Neuron (in vitro differentiated cells): ENCODE measurements around the gene IQSEC1.

Experiments
- H2AFZ ChIP-seq: one replicate; pipeline ENCODE4 v1.6.1; 2013; ENCODE audit warnings: low read depth, mild to moderate bottlenecking, inconsistent platforms, low read length, moderate library complexity
- H3K27me3 ChIP-seq: one replicate; pipeline ENCODE4 v1.6.1; 2013; ENCODE audit warnings: low read length; ENCODE audit not compliant: insufficient read depth
- H3K36me3 ChIP-seq: one replicate; pipeline ENCODE4 v1.6.1; 2013; ENCODE audit warnings: low read length; ENCODE audit not compliant: insufficient read depth
- H3K4me1 ChIP-seq: one replicate; pipeline ENCODE4 v1.6.1; 2013; ENCODE audit warnings: low read length; ENCODE audit not compliant: insufficient read depth
- H3K4me3 ChIP-seq: 2 replicates; pipeline ENCODE4 v1.5.1; 2013; ENCODE audit warnings: mild to moderate bottlenecking, low read length, moderate library complexity
- H3K9me3 ChIP-seq: one replicate; pipeline ENCODE4 v1.6.1; 2013; ENCODE audit warnings: low read length

IQSEC1 gene

DNA sequence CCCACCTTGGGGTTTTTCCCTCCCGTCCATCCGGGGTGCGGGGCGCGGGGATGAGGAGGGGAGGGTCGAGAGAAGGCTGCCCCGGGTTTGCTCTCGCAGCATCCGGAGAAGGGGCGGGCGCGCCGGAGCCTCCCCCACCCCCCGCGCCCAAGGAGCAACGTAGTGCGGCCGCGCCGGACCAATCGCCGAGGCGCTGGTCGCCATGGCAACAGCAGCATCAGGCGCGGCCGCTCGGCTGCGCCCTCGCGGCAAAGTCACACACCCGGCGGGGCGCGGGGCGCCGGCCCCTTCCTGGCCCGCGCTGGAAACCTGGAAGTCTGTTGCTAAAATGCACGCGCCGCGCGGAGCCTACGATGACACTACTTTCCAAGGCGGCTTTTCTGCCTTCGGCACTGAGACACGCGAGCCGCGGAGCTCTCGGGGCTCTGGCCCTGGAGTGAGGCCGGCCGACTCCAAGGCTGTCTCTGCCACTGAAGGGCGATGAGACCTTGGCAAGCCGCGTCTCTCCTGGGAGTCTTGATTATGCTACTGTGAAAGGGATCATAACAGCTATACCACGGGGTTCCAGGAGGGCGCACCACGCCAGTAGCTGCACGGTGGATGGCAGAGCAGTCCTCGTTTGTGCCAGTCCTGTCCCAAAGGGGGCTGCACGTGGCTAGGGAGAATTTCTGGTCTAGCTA is at the start of gene IQSEC1:
IQSEC1 (minus strand) TSS at position 104 of the 680 bp plus-strand sequence. CDS start 415 bp downstream, outside the sequence.
- peaks cover 34% of the 10 kb centered on the region for H3K4me1 ChIP-seq
- H2AFZ ChIP-seq, result peak within 1 kb of the TSS; percentile 62
- peak within 1 kb of the TSS; percentile 46 for H3K4me3 ChIP-seq
- H3K36me3 ChIP-seq, result no peaks in the 10 kb centered on the region
- H3K9me3 ChIP-seq, result no peaks in the 10 kb centered on the region
- peaks cover 7% of the 10 kb centered on the region for H3K27me3 ChIP-seq

DNA sequence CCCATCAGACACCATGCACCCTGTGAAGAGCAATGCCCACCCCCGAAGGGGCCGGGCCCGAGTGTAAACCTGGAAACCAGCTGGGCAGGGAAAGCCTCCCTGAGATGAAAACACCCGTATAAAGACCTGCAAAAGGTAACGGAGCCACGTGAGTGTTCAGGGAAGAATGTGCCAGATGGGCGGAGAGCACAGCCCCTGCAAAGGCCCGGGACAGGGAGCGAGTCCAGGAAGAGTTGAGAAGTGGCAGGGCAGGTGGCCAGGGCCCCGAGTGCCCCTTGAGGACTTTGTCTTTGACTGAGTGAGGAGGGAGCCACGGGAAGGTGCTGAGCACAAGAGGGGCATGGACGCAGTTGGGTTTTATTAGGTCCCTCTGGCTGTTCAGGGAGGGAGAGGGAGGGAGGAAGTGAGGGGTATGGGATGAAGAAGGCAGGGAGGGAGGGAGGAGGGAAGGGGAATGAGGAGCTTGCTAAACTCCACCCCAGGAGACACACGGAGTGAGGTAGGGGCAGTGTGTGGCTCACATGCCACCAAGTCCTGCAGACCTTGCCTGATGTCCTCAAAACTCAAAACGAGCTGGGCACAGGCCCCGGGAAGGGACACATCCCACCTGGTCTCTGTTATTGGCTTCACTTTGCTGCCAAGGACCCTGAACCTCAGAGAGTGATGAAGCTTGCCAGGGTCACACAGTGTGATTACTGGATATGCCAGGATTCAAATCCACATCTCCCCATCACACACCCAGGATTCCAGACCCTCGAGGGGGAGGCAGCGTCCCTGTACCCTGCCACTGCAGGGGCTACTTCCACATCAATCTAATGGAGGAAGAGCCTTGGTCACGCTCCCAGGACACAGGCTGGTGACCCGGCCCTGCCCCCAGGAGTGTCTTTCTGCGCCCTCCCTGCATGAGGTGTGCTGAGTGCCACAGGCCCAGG is 49.1 kb upstream of the IQSEC1 start:
- Histone ChIP-seq H3K4me1 (no peaks in the 10 kb centered on the region), H2AFZ (no peak overlapping the region), H3K4me3 (no peak overlapping the region), H3K36me3 (no peaks in the 10 kb centered on the region), H3K27me3 (no peaks in the 10 kb centered on the region), H3K9me3 (no peaks in the 10 kb centered on the region)

- Histone ChIP-seq H2AFZ (no peak overlapping the region), H3K4me1 (no peaks in the 10 kb centered on the region), H3K36me3 (no peaks in the 10 kb centered on the region), H3K27me3 (no peaks in the 10 kb centered on the region), H3K9me3 (no peaks in the 10 kb centered on the region), H3K4me3 (no peak overlapping the region)
Measured at GRCh38 chr3:13121553-13122001, 48.3 kb upstream of the IQSEC1 start.

DNA sequence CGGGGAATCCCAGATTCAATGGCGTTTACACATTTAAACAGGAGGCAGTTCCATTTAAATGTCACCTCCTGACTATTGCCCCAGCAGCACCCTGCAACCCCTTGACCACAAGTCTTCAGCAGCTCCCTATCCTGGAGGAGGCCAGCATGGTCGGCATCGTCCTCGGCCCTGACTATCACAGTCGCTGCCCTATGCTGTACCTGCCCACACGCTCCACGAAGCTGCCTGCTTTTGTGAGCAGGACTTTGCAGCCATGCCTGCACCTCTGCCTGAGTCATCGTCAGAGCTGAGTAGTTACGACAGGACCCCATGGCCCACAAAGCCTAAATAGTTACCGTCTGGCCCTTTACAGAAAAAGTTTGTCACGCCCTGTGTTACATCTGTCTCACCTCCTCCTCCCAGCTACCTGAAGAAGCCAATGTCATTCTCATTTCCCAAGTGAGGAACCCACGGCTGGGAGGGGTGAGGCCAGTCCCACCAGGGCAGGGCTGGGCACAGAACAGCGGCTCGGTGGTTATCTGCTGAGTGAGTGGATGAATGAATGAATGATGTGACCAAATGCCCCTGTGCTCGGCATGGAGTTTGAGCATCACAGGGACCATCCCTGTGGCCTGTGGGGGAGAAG is 47.8 kb upstream of the IQSEC1 start:
- no peaks in the 10 kb centered on the region for H3K4me1 ChIP-seq
- H2AFZ ChIP-seq, result no peak overlapping the region
- H3K36me3 ChIP-seq, result no peaks in the 10 kb centered on the region
- H3K4me3 ChIP-seq, result no peak overlapping the region
- H3K27me3 ChIP-seq, result no peaks in the 10 kb centered on the region
- no peaks in the 10 kb centered on the region for H3K9me3 ChIP-seq

- Histone ChIP-seq H3K4me1 (no peaks in the 10 kb centered on the region), H3K4me3 (no peak overlapping the region), H3K36me3 (no peaks in the 10 kb centered on the region), H2AFZ (no peak overlapping the region), H3K9me3 (no peaks in the 10 kb centered on the region), H3K27me3 (peaks cover 3% of the 10 kb centered on the region)
Measured at GRCh38 chr3:13120289-13120927, 47.2 kb upstream of the IQSEC1 start.

GRCh38 chr3:13119471-13120220 is 46.4 kb upstream of the IQSEC1 start:
- H3K36me3 ChIP-seq, result no peaks in the 10 kb centered on the region
- H3K4me1 ChIP-seq, result no peaks in the 10 kb centered on the region
- H3K4me3 ChIP-seq, result no peak overlapping the region
- H3K9me3 ChIP-seq, result no peaks in the 10 kb centered on the region
- H2AFZ ChIP-seq, result no peak overlapping the region
- peaks cover 5% of the 10 kb centered on the region for H3K27me3 ChIP-seq

- no peaks in the 10 kb centered on the region for H3K9me3 ChIP-seq
- no peak overlapping the region for H3K4me3 ChIP-seq
- no peaks in the 10 kb centered on the region for H3K36me3 ChIP-seq
- H3K4me1 ChIP-seq, result no peaks in the 10 kb centered on the region
- no peak overlapping the region for H2AFZ ChIP-seq
- H3K27me3 ChIP-seq, result peaks cover 9% of the 10 kb centered on the region
Measured at GRCh38 chr3:13116426-13116825, 43.2 kb upstream of the IQSEC1 start.

DNA sequence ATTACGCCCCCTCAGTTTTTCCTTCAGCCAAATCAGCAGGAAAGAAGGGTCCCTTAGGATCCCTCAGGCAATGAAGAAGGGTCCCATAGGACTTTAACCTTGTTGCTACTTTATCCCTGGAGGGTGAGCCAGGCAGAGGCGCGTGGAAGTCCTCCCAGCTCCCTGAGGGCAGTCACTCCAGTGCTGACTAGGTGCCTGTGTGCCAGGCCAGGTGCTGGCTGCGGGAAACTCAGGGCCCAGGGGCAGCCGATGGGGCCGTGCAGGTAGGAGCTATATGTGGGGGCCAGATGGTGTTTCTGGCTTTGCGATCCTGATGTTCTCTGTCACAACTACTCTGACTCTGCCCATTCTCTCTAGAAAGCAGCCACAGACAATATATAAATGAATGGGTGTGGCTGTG is 42.8 kb upstream of the IQSEC1 start:
- Histone ChIP-seq H3K4me1 (no peaks in the 10 kb centered on the region), H3K27me3 (peaks cover 14% of the 10 kb centered on the region), H3K4me3 (no peak overlapping the region), H3K36me3 (no peaks in the 10 kb centered on the region), H3K9me3 (no peaks in the 10 kb centered on the region), H2AFZ (no peak overlapping the region)

GRCh38 chr3:13115576-13115910 is 42.3 kb upstream of the IQSEC1 start:
- Histone ChIP-seq H3K4me1 (no peaks in the 10 kb centered on the region), H3K36me3 (no peaks in the 10 kb centered on the region), H3K4me3 (no peak overlapping the region), H2AFZ (no peak overlapping the region), H3K9me3 (no peaks in the 10 kb centered on the region), H3K27me3 (peaks cover 15% of the 10 kb centered on the region)

DNA sequence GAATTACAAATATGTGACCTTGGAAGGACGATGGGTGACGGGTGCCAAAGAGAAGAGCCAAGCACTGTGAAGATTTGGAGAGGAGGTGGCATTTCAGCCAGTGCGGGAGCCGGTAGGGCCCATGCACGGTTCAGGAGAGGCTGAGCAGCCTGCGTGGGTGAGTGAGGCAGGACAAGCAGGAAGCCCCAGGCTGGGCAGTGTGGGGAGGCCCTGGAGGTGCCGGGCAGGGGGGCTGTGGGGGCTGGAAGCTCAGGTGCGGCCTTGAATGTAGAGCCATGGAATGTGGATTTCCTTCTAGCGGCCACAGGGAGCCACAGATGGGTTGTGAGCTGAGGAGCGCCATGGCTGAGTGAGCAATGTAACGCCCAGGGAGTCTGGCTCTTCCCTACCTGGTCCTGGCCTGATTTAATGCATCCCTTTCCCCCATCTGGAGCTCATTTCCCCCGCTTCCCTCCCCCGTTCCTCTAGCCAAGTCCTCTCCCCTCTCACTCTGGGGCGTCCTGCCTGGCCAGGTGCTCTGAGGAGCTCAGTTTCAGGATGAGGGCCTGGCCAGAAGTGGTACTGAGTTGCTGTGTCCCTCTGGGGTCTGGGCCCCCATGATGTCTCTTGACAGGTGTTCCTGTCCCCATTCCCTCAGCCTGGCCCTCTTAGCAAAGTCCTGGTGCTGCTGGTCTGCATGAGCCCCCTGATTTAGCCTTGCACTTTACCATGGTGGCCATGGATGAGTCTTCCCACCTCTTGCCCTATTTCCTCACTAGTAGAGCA is 41.8 kb upstream of the IQSEC1 start:
- H3K4me3 ChIP-seq, result no peak overlapping the region
- no peaks in the 10 kb centered on the region for H3K4me1 ChIP-seq
- H3K27me3 ChIP-seq, result peaks cover 18% of the 10 kb centered on the region
- H2AFZ ChIP-seq, result no peak overlapping the region
- H3K9me3 ChIP-seq, result no peaks in the 10 kb centered on the region
- no peaks in the 10 kb centered on the region for H3K36me3 ChIP-seq

GRCh38 chr3:13113346-13114330 is 40.4 kb upstream of the IQSEC1 start:
- no peaks in the 10 kb centered on the region for H3K36me3 ChIP-seq
- H2AFZ ChIP-seq, result no peak overlapping the region
- H3K4me3 ChIP-seq, result no peak overlapping the region
- peaks cover 2% of the 10 kb centered on the region for H3K9me3 ChIP-seq
- H3K27me3 ChIP-seq, result peaks cover 21% of the 10 kb centered on the region
- H3K4me1 ChIP-seq, result no peaks in the 10 kb centered on the region
